ENCODE data around the gene TMCC1.

GRCh38 chr3:129602309-129602708 is 291.2 kb downstream of the TMCC1 start:
- no peak for TF ChIP-seq POLR2A (IDR thresholded peaks at IDR 0.05)
- no peak for TF ChIP-seq CTCF (IDR thresholded peaks at IDR 0.05)
